WTC11 (cell line): ENCODE results near the gene COL4A1. TPM values are rescaled to one million over a fixed set of nuclear protein-coding genes. Genes with fewer than 3 reads are reported as not detected.

ENCODE experiments used
- ATAC-seq: fragments of 200-7000 bp; cut with Tn5 transposase; 2 replicates; pipeline ENCODE4 v1.10.0; 2021; ENCODE audit warnings: mild to moderate bottlenecking, moderate library complexity
- CTCF ChIA-PET: fragments of 300-600 bp; sonication (Branson Sonifier 250); formaldehyde crosslinking; loops from one replicate; lab custom pipeline; 2021; ENCODE audit warnings: antibody characterized with exemption; lab: Charles Lee
- POLR2A ChIA-PET: fragments of 350-600 bp; sonication (Branson Sonifier 250); formaldehyde crosslinking; loops from one replicate; lab custom pipeline; 2021; ENCODE audit warnings: antibody characterized with exemption; lab: Charles Lee
- DNase-seq: peaks from one replicate; pipeline ENCODE4 v3.0.0; 2021; ENCODE audit warnings: low spot score
- H3K27ac Mint-ChIP-seq: 2 replicates; pipeline ENCODE4 v1.8.0; 2021; ENCODE audit warnings: mixed read lengths
- H3K27me3 Mint-ChIP-seq: 2 replicates; pipeline ENCODE4 v1.8.0; 2021; ENCODE audit warnings: low read depth, mild to moderate bottlenecking, moderate library complexity, mixed read lengths
- H3K36me3 Mint-ChIP-seq: 2 replicates; pipeline ENCODE4 v1.8.0; 2021; ENCODE audit warnings: mixed read lengths
- H3K4me1 Mint-ChIP-seq: 2 replicates; pipeline ENCODE4 v1.8.0; 2022; ENCODE audit warnings: mixed read lengths
- H3K4me3 Mint-ChIP-seq: 2 replicates; pipeline ENCODE4 v1.8.0; 2021; ENCODE audit warnings: mild to moderate bottlenecking, moderate library complexity, mixed read lengths
- H3K9me3 Mint-ChIP-seq: 2 replicates; pipeline ENCODE4 v1.8.0; 2021; ENCODE audit warnings: mixed read lengths
- ATF3 ChIP-seq: sonication (generic); formaldehyde crosslinking; conservative IDR thresholded peaks from 2 replicates; pipeline ENCODE4 v1.8.1; 2022; ENCODE audit warnings: mild to moderate bottlenecking, missing genetic modification reagents
- ATF6 ChIP-seq: sonication (generic); formaldehyde crosslinking; IDR thresholded peaks from 2 replicates; pipeline ENCODE4 v1.8.1; 2023; ENCODE audit warnings: mild to moderate bottlenecking, missing genetic modification reagents
- CDX4 ChIP-seq: fragments of 250-450 bp; sonication (Bioruptor Pico); IDR thresholded peaks from 2 replicates; pipeline ENCODE4 v1.9.0; 2021; ENCODE audit warnings: moderate library complexity, mild to moderate bottlenecking, inconsistent platforms, borderline replicate concordance
- CTCF ChIP-seq: fragments of 200-600 bp; IDR thresholded peaks from 2 replicates; pipeline ENCODE4 v1.8.0; 2022; ENCODE audit warnings: antibody characterized with exemption
- ERG ChIP-seq: fragments of 250-450 bp; sonication (Bioruptor Pico); IDR thresholded peaks from 2 replicates; pipeline ENCODE4 v1.8.0; 2021; ENCODE audit warnings: mild to moderate bottlenecking
- FOXK1 ChIP-seq: sonication (generic); formaldehyde crosslinking; IDR thresholded peaks from 2 replicates; pipeline ENCODE4 v1.8.0; 2022; ENCODE audit warnings: mild to moderate bottlenecking, moderate library complexity, missing genetic modification reagents
- FOXP1 ChIP-seq: sonication (generic); formaldehyde crosslinking; IDR thresholded peaks from 2 replicates; pipeline ENCODE4 v1.8.0; 2022; ENCODE audit warnings: missing genetic modification reagents, mild to moderate bottlenecking, moderate library complexity, borderline replicate concordance
- GRHL2 ChIP-seq: fragments of 250-450 bp; sonication (Bioruptor Pico); IDR thresholded peaks from 2 replicates; pipeline ENCODE4 v1.8.0; 2022; ENCODE audit warnings: mild to moderate bottlenecking, moderate library complexity; ENCODE audit not compliant: insufficient replicate concordance, severe bottlenecking
- JUN ChIP-seq: sonication (generic); formaldehyde crosslinking; IDR thresholded peaks from 2 replicates; pipeline ENCODE4 v1.8.0; 2023; ENCODE audit warnings: mild to moderate bottlenecking, missing genetic modification reagents
- KAT7 ChIP-seq: sonication (generic); formaldehyde crosslinking; IDR thresholded peaks from 2 replicates; pipeline ENCODE4 v1.8.1; 2023; ENCODE audit warnings: missing genetic modification reagents, mild to moderate bottlenecking, borderline replicate concordance
- MYBL2 ChIP-seq: sonication (generic); formaldehyde crosslinking; IDR thresholded peaks from 2 replicates; pipeline ENCODE4 v1.8.1; 2023; ENCODE audit warnings: mild to moderate bottlenecking, moderate library complexity, missing genetic modification reagents
- NR1H2 ChIP-seq: sonication (generic); formaldehyde crosslinking; IDR thresholded peaks from 2 replicates; pipeline ENCODE4 v1.9.0; 2021; ENCODE audit warnings: mild to moderate bottlenecking, moderate library complexity, missing genetic modification reagents
- NR2C2 ChIP-seq: sonication (generic); formaldehyde crosslinking; IDR thresholded peaks from 2 replicates; pipeline ENCODE4 v1.8.0; 2022; ENCODE audit warnings: mild to moderate bottlenecking, missing genetic modification reagents
- PRRX2 ChIP-seq: fragments of 250-450 bp; sonication (Bioruptor Pico); IDR thresholded peaks from 2 replicates; pipeline ENCODE4 v1.8.0; 2021; ENCODE audit warnings: mild to moderate bottlenecking
- SMAD3 ChIP-seq: sonication (generic); formaldehyde crosslinking; IDR thresholded peaks from 2 replicates; pipeline ENCODE4 v1.8.0; 2022; ENCODE audit warnings: missing genetic modification reagents, mild to moderate bottlenecking, borderline replicate concordance
- TCF7 ChIP-seq: sonication (generic); formaldehyde crosslinking; IDR thresholded peaks from 2 replicates; pipeline ENCODE4 v1.8.0; 2022; ENCODE audit warnings: mild to moderate bottlenecking, low read depth, missing genetic modification reagents, moderate library complexity
- TP53 ChIP-seq: sonication (generic); formaldehyde crosslinking; IDR thresholded peaks from 2 replicates; pipeline ENCODE4 v1.8.1; 2023; ENCODE audit warnings: mild to moderate bottlenecking, missing genetic modification reagents
- ZBTB21 ChIP-seq: sonication (generic); formaldehyde crosslinking; IDR thresholded peaks from 2 replicates; pipeline ENCODE4 v1.8.1; 2023; ENCODE audit warnings: mild to moderate bottlenecking, missing genetic modification reagents, borderline replicate concordance
- ZNF138 ChIP-seq: sonication (generic); formaldehyde crosslinking; conservative IDR thresholded peaks from 2 replicates; pipeline ENCODE4 v1.8.1; 2022; ENCODE audit warnings: mild to moderate bottlenecking, moderate library complexity, missing genetic modification reagents
- ZNF232 ChIP-seq: sonication (generic); formaldehyde crosslinking; IDR thresholded peaks from 2 replicates; pipeline ENCODE4 v1.8.0; 2022; ENCODE audit warnings: mild to moderate bottlenecking, missing genetic modification reagents
- ZNF281 ChIP-seq: sonication (generic); formaldehyde crosslinking; IDR thresholded peaks from 2 replicates; pipeline ENCODE4 v1.8.0; 2023; ENCODE audit warnings: mild to moderate bottlenecking, missing genetic modification reagents
- ZNF416 ChIP-seq: fragments of 250-450 bp; sonication (Bioruptor Pico); IDR thresholded peaks from 2 replicates; pipeline ENCODE4 v1.9.0; 2021; ENCODE audit warnings: mild to moderate bottlenecking, inconsistent platforms
- ZNF512 ChIP-seq: sonication (generic); formaldehyde crosslinking; IDR thresholded peaks from 2 replicates; pipeline ENCODE4 v1.8.1; 2022; ENCODE audit warnings: missing genetic modification reagents, borderline replicate concordance
- ZNF671 ChIP-seq: fragments of 250-450 bp; sonication (Bioruptor Pico); IDR thresholded peaks from 2 replicates; pipeline ENCODE4 v1.8.0; 2021; ENCODE audit warnings: mild to moderate bottlenecking
- total RNA-seq: library from RNA; stranded (reverse); gene quantifications from 3 replicates; pipeline ENCODE4 v1.2.3, GENCODE V29; 2021

Gene COL4A1
- total RNA-seq, 1 experiment from 2014 or later, result 89.6 TPM

GRCh38 chr13:110140099-110140498 is 166.9 kb downstream of the COL4A1 start:
- no peak overlapping the region for H3K4me3 Mint-ChIP-seq
- TF ChIP-seq ZNF671 (CRISPR knock-in tag) (no peak), JUN (CRISPR knock-in tag) (no peak), FOXK1 (CRISPR knock-in tag) (no peak), GRHL2 (CRISPR knock-in tag) (no peak), CTCF (no peak), ZNF512 (CRISPR knock-in tag) (no peak), ZNF232 (no peak), PRRX2 (CRISPR knock-in tag) (no peak), NR2C2 (no peak), SMAD3 (CRISPR knock-in tag) (no peak), ZNF416 (CRISPR knock-in tag) (no peak), ZNF281 (CRISPR knock-in tag) (no peak), ATF6 (CRISPR knock-in tag) (no peak), ATF3 (CRISPR knock-in tag) (no peak), NR1H2 (CRISPR knock-in tag) (no peak)
- H3K9me3 Mint-ChIP-seq, result 0 out of 2 replicates have a peak, but pooled peaks cover 6% of the 10 kb centered on the region
- POLR2A ChIA-PET, result no interaction called here
- ATAC-seq, result no peak
- peaks cover 27% of the 10 kb centered on the region for H3K4me1 Mint-ChIP-seq
- no peaks in the 10 kb centered on the region for H3K36me3 Mint-ChIP-seq
- DNase-seq, result no peak
- H3K27ac Mint-ChIP-seq, result no peak overlapping the region
- peaks cover 36% of the 10 kb centered on the region for H3K27me3 Mint-ChIP-seq
- CTCF ChIA-PET, result no interaction called here

- POLR2A ChIA-PET, result no interaction called here
- TF ChIP-seq ERG (no peak), ZNF138 (CRISPR knock-in tag) (no peak), FOXP1 (no peak; the same call in 1 of the 2 replicates), ZNF232 (peak; percentile 52; the same call in 1 of the 2 replicates), TCF7 (CRISPR knock-in tag) (no peak), ZBTB21 (CRISPR knock-in tag) (no peak), CDX4 (CRISPR knock-in tag) (no peak), ATF6 (CRISPR knock-in tag) (no peak), KAT7 (CRISPR knock-in tag) (no peak), TP53 (CRISPR knock-in tag) (no peak), MYBL2 (CRISPR knock-in tag) (no peak)
These were observed 168.3 kb downstream of the COL4A1 start for GRCh38 chr13:110138700-110139036.

More at GRCh38 chr13:110138700-110139036, 168.3 kb downstream of the COL4A1 start:
- DNase-seq (no peak), ATAC-seq (no peak; the same call in 1 of the 2 replicates)
- peaks cover 36% of the 10 kb centered on the region for H3K27me3 Mint-ChIP-seq
- CTCF ChIA-PET, result interaction anchor here (0.6 kb wide), 1 partner anchor 16 kb away, joined by 3 read pairs; no protein-coding TSS in a partner anchor
- peaks cover 37% of the 10 kb centered on the region for H3K4me1 Mint-ChIP-seq
- no peaks in the 10 kb centered on the region for H3K36me3 Mint-ChIP-seq
- peak overlapping the region; percentile 60 for H3K4me3 Mint-ChIP-seq
- H3K9me3 Mint-ChIP-seq, result 0 out of 2 replicates have a peak, but pooled peaks cover 6% of the 10 kb centered on the region
- no peak overlapping the region for H3K27ac Mint-ChIP-seq
